ENCODE data around the gene JPH3. TPM values are rescaled to one million over a fixed set of nuclear protein-coding genes. Genes with fewer than 3 reads are reported as not detected.

The JPH3 gene
- total and polyA plus RNA-seq, 2 experiments from 2014 or later, result 1.8 to 4.8 TPM

DNA sequence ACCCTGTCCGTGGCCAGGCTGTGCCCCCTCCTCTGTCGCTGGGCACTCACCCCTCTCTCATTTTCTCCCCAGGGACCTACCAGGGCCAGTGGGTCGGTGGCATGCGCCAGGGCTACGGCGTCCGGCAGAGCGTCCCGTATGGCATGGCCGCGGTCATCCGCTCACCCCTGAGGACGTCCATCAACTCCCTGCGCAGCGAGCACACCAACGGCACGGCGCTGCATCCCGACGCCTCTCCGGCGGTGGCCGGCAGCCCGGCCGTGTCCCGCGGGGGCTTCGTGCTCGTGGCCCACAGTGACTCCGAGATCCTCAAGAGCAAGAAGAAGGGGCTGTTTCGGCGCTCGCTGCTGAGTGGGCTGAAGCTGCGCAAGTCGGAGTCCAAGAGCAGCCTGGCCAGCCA lies 41.9 kb downstream of the JPH3 start:
- no peak for DNase-seq (ENCODE audit: low spot score)
- WGBS (ENCODE audit: low lambda C conversion rate, missing lambda C conversion rate), result 97% methylated on average over 35 of the region's 35 CpGs
- Histone ChIP-seq H3K4me2 (no peak overlapping the region), H3K79me2 (no peaks in the 10 kb centered on the region), H2AFZ (no peak overlapping the region), H3K36me3 (replicated peaks; ENCODE audit: insufficient read depth, low read depth) (no peaks in the 10 kb centered on the region), H4K20me1 (ENCODE audit: insufficient read depth, poor library complexity, severe bottlenecking) (no peaks in the 10 kb centered on the region), H3K27me3 (no peaks in the 10 kb centered on the region), H3K27ac (no peak overlapping the region), H3K4me3 (no peak overlapping the region), H3K9me2 (replicated peaks; ENCODE audit: insufficient read depth) (no peaks in the 10 kb centered on the region), H3K9me3 (ENCODE audit: low read depth) (no peaks in the 10 kb centered on the region), H3K4me1 (ENCODE audit: insufficient read depth) (no peaks in the 10 kb centered on the region)
- TF ChIP-seq CTCF (IDR thresholded peaks at IDR 0.05; ENCODE audit: poor library complexity) (no peak), EZH2phosphoT487 (IDR thresholded peaks at IDR 0.05; ENCODE audit: low read depth, severe bottlenecking, unreplicated experiment) (no peak), EZH2 (IDR thresholded peaks at IDR 0.05; ENCODE audit: borderline replicate concordance) (no peak)

- Histone ChIP-seq H3K36me3 (replicated peaks; ENCODE audit: insufficient read depth, low read depth) (no peaks in the 10 kb centered on the region), H3K4me3 (no peak overlapping the region), H3K4me1 (ENCODE audit: insufficient read depth) (no peaks in the 10 kb centered on the region), H3K79me2 (no peaks in the 10 kb centered on the region), H3K9me3 (ENCODE audit: low read depth) (no peaks in the 10 kb centered on the region), H3K27me3 (no peaks in the 10 kb centered on the region), H3K4me2 (no peak overlapping the region), H2AFZ (no peak overlapping the region), H3K9me2 (replicated peaks; ENCODE audit: insufficient read depth) (no peaks in the 10 kb centered on the region), H3K27ac (no peak overlapping the region), H4K20me1 (ENCODE audit: insufficient read depth, poor library complexity, severe bottlenecking) (no peaks in the 10 kb centered on the region)
- WGBS (ENCODE audit: low lambda C conversion rate, missing lambda C conversion rate), result 98% methylated on average over 31 of the region's 44 CpGs
- DNase-seq (ENCODE audit: low spot score), result no peak
- no peak for TF ChIP-seq CTCF (IDR thresholded peaks at IDR 0.05; ENCODE audit: poor library complexity)
- no peak for TF ChIP-seq EZH2 (IDR thresholded peaks at IDR 0.05; ENCODE audit: borderline replicate concordance)
- no peak for TF ChIP-seq EZH2phosphoT487 (IDR thresholded peaks at IDR 0.05; ENCODE audit: low read depth, severe bottlenecking, unreplicated experiment)
Measured at GRCh38 chr16:87644596-87644995, 42.3 kb downstream of the JPH3 start.

DNA sequence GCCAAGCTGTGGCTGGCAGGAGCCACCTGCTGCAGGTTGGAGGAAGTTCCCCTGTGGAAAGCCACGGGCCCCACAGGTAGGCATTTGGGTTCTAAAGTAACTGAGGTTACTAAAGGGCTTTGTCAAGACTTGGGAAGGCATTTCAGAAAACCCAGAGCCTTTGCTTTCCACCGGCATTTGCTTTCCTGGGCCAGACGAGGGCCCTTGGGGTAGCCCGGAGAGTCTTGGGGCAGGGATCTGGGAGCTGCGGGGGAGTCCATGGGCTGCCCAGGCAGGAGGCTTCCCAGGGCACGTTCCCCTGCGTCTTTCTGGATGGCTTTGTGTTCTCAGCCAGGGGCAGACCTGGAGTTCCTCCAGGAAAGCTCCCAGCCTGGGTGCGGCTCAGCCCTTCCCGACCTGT lies 43.5 kb downstream of the JPH3 start:
- Histone ChIP-seq H3K27me3 (no peaks in the 10 kb centered on the region), H3K9me3 (ENCODE audit: low read depth) (no peaks in the 10 kb centered on the region)
- TF ChIP-seq CTCF (IDR thresholded peaks at IDR 0.05; ENCODE audit: poor library complexity) (no peak), EZH2 (IDR thresholded peaks at IDR 0.05; ENCODE audit: borderline replicate concordance) (no peak), EZH2phosphoT487 (IDR thresholded peaks at IDR 0.05; ENCODE audit: low read depth, severe bottlenecking, unreplicated experiment) (no peak)

More for the DNA sequence above, 43.5 kb downstream of the JPH3 start:
- Histone ChIP-seq H2AFZ (no peak overlapping the region), H4K20me1 (ENCODE audit: insufficient read depth, poor library complexity, severe bottlenecking) (no peaks in the 10 kb centered on the region), H3K4me2 (no peak overlapping the region), H3K27ac (no peak overlapping the region), H3K9me2 (replicated peaks; ENCODE audit: insufficient read depth) (no peaks in the 10 kb centered on the region), H3K4me3 (no peak overlapping the region), H3K79me2 (no peaks in the 10 kb centered on the region), H3K36me3 (replicated peaks; ENCODE audit: insufficient read depth, low read depth) (no peaks in the 10 kb centered on the region), H3K4me1 (ENCODE audit: insufficient read depth) (no peaks in the 10 kb centered on the region)
- 88% methylated on average over 9 of the region's 9 CpGs for WGBS (ENCODE audit: low lambda C conversion rate, missing lambda C conversion rate)
- no peak for DNase-seq (ENCODE audit: low spot score)
